ENCODE data around the gene TMEM150C.
"Not testable (repeated sequence)": the region's sequence is repeated elsewhere in the genome, so short reads cannot be mapped to it uniquely, and the experiment has no call there.

The TMEM150C gene

DNA sequence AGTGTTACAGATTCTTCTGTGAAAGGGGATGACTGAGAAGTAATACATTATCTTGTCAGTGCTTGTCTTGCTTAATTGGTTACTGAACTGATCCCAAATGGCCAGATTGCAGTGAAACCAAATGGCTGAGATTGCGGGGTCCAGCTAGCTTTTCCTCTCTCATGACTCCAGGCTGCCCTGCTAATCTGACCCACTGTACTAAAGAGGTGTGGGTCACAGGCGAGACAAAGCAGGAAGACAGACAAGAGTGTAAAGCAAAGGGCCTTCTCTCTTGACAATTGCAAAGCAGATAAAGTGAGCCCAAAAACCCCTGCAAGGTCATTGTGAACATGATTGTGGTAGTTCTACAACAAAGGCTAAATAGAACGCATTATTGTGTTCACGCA is 2.1 kb downstream of the TMEM150C start:
- in situ Hi-C loops (cut with HindIII; ENCODE audit: low sequenced_read_pairs): no loop called here
- H3K4me3 ChIP-seq (ENCODE audit: low read depth, low read length): no peak overlapping the region
- DNase-seq (ENCODE audit: low read depth, low spot score): no peak
- TF ChIP-seq CTCF (IDR thresholded peaks at IDR 0.05; ENCODE audit: low read depth, low read length): no peak

- DNase-seq (ENCODE audit: low read depth, low spot score); in situ Hi-C loops (cut with HindIII; ENCODE audit: low sequenced_read_pairs); H3K4me3 ChIP-seq (ENCODE audit: low read depth, low read length): not testable (repeated sequence)
Measured at GRCh38 chr4:82559090-82559734, 2.6 kb downstream of the TMEM150C start.

DNA sequence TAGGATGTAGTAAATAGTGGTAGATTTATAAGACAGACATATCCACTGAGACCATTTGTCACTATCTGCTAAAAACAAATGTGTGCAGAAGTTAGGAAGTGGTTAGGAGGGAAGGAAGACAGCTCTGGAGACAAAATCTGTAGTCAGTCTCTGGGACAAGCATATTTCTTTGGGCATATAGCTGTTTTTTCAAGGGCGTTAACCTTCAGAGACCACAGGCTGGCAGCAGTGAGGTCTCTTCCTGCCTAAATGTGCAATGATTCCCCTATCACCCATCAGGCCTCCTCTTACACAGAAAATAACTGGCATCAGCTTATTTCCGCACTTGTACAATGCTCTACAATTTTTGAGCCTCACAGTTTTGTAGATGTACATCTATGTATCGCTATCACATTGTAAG is 6.5 kb downstream of the TMEM150C start:
- H3K4me3 ChIP-seq (ENCODE audit: low read depth, low read length): no peak overlapping the region
- in situ Hi-C loops (cut with HindIII; ENCODE audit: low sequenced_read_pairs): no loop called here
- no peak for TF ChIP-seq CTCF (IDR thresholded peaks at IDR 0.05; ENCODE audit: low read depth, low read length)

GRCh38 chr4:82553020-82553419 is 8.8 kb downstream of the TMEM150C start:
- no peak overlapping the region for H3K4me3 ChIP-seq (ENCODE audit: low read depth, low read length)
- TF ChIP-seq CTCF (IDR thresholded peaks at IDR 0.05; ENCODE audit: low read depth, low read length): no peak
- in situ Hi-C loops (cut with HindIII; ENCODE audit: low sequenced_read_pairs): no loop called here
- DNase-seq (ENCODE audit: low read depth, low spot score): no peak

More for the DNA sequence above, 6.5 kb downstream of the TMEM150C start:
- no peak for DNase-seq (ENCODE audit: low read depth, low spot score)

DNA sequence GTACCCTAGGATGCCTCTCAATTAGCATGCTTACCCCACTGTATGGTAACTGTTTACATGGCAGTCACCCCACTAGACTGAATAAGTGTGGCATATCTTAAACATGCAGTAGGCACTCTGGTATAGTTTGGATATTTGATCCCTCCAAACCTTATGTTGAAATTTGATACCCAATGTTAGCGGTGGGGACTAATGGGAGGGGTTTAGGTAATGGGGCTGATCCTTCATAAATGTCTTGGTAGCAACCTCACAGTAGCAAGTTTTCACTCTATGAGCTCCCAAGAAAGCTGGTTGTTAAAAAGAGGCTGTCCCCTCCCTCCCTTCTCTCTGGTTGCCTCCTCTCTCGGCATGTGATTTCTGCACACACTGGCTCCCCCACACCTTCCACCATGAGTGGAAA is 10.1 kb downstream of the TMEM150C start:
- DNase-seq (ENCODE audit: low read depth, low spot score): no peak
- in situ Hi-C loops (cut with HindIII; ENCODE audit: low sequenced_read_pairs): no loop called here
- no peak overlapping the region for H3K4me3 ChIP-seq (ENCODE audit: low read depth, low read length)
- no peak for TF ChIP-seq CTCF (IDR thresholded peaks at IDR 0.05; ENCODE audit: low read depth, low read length)

DNA sequence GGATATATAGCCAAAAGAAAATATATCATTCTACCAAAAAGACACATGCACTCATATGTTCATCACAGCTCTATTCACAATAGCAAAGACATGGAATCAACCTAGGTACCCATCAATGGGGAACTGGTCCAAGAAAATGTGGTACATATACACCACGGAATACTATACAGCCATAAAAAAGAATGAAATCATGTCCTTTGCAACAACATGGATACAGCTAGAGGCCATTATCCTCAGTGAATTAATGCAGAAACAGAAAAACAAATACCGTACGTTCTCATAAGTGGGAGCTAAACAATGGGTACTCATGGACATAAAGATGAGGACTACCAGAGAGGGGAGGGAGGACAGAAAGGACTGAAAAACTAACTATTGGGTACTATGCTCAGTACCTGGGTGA is 13.9 kb downstream of the TMEM150C start:
- in situ Hi-C loops (cut with HindIII; ENCODE audit: low sequenced_read_pairs); H3K4me3 ChIP-seq (ENCODE audit: low read depth, low read length); DNase-seq (ENCODE audit: low read depth, low spot score): not testable (repeated sequence)

DNA sequence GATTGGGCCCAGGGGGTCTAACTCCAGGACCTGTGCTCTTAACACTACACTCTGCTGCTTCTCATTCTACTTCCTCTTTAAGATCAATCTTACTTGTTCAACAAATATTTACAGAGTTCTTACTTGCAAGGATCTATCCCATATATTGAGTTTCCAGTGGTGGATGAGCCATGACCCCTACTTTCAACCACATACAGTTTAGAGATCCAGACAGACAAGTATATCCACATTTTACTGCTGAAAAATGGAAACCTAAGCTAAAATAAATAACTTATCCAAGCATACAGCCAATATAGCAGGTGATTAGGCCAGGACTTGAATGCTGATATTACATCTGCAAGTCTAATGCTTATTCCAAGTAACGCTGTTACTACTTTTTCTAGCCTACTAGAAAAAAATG is 18.7 kb downstream of the TMEM150C start:
- H3K4me3 ChIP-seq (ENCODE audit: low read depth, low read length): no peak overlapping the region
- TF ChIP-seq CTCF (IDR thresholded peaks at IDR 0.05; ENCODE audit: low read depth, low read length): no peak
- DNase-seq (ENCODE audit: low read depth, low spot score): no peak
- in situ Hi-C loops (cut with HindIII; ENCODE audit: low sequenced_read_pairs): no loop called here

- in situ Hi-C loops (cut with HindIII; ENCODE audit: low sequenced_read_pairs): no loop called here
- no peak for DNase-seq (ENCODE audit: low read depth, low spot score)
- TF ChIP-seq CTCF (IDR thresholded peaks at IDR 0.05; ENCODE audit: low read depth, low read length): no peak
- no peak overlapping the region for H3K4me3 ChIP-seq (ENCODE audit: low read depth, low read length)
Measured at GRCh38 chr4:82542642-82543041, 19.1 kb downstream of the TMEM150C start.

All from astrocyte of the spinal cord (primary cell).